NCI-H524 (cell line): ENCODE measurements around the gene HOXD4.

Experiments used
- DNase-seq, 2 experiments: peaks; one replicate each; lab custom pipeline; 2025; lab: John Stamatoyannopoulos, UW

HOXD4 gene

DNA sequence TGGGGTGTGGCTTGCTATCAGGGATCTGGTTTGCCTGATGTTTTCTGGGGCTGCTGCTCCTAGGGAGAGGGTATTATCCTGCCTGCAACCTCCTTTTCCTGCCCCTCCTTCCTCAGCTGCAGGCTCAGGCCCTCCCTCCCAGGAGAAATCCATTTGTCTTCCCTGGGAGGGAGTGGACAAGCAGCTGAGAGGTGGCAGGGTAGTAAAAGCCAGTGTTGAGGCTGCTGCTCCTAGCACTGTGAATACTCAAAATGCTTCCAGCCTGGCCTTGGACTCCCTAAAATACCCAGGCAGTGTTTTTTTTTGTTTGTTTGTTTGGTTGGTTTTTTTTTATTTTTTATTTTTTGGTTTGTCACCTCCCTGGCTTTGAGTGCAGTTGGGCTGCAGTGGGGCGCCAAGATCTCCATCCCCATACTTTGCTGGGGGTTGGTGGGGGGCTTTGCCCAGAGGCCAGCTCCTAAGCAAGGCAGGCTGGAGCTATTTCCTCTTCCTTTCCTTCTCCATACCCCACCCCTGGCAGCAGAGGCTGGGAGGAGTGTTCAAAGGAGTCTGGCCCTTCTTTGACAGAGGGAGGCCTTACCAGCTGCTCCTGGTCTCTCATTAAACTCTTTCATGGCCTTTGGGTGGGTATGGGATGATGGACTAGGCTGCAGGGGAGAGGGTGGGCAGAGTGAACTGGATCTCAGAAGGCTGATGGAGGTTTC lies 19.4 kb downstream of the HOXD4 start:
- DNase-seq: peak; percentile 46 to 53

- DNase-seq: peak; percentile 46 to 71
These were observed 20.1 kb downstream of the HOXD4 start for GRCh38 chr2:176171351-176172006.

DNA sequence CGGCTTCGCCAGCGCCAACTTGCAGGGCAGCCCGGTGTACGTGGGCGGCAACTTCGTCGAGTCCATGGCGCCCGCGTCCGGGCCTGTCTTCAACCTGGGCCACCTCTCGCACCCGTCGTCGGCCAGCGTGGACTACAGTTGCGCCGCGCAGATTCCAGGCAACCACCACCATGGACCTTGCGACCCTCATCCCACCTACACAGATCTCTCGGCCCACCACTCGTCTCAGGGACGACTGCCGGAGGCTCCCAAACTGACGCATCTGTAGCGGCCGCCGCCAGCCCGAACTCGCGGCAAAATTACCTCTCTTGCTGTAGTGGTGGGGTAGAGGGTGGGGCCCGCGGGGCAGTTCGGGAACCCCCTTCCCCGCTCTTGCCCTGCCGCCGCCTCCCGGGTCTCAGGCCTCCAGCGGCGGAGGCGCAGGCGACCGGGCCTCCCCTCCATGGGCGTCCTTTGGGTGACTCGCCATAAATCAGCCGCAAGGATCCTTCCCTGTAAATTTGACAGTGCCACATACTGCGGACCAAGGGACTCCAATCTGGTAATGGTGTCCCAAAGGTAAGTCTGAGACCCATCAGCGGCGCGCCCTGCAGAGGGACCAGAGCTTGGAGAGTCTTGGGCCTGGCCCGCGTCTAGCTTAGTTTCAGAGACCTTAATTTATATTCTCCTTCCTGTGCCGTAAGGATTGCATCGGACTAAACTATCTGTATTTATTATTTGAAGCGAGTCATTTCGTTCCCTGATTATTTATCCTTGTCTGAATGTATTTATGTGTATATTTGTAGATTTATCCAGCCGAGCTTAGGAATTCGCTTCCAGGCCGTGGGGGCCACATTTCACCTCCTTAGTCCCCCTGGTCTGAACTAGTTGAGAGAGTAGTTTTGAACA lies 20.9 kb downstream of the HOXD4 start:
- DNase-seq: peak; percentile 12 to 43

DNA sequence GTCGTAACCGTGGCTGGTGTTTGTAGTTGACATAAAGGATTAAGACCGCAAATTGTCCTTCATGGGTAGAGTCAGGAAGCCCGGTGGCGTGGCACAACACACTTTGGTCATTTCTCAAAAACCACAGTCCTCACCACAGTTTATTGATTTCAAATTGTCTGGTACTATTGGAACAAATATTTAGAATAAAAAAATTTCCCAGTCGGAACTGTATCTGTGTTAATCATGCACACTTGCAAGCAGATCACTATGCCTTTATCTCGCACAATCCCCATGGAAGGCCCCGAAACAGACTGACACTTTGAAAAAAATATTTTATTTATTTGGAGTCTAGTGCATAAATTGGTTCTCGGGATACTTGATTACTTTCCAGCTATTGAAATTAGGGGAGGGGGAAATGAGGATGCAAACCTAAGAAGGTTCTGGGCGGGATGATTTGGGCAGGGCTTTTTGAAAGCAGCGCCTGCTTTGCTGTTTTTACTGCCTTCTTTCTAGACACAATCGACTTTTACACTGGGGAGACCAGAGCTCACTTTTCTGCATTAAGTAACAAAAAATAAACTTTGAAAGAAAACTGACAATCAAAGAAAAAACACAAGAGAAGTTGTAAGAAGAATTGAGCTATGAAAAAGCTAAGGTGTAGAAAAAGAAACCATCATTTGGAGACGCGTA lies 21.7 kb downstream of the HOXD4 start:
- peak in 1 of 2 experiments; percentile 53 for DNase-seq

GRCh38 chr2:176173567-176174381 lies 22.4 kb downstream of the HOXD4 start:
- DNase-seq: no peak

- peak; percentile 93 to 96 for DNase-seq
These were observed 23.1 kb downstream of the HOXD4 start for GRCh38 chr2:176174382-176174823.

- DNase-seq: peak; percentile 65 to 69
These were observed 23.7 kb downstream of the HOXD4 start for GRCh38 chr2:176174824-176175708.

DNA sequence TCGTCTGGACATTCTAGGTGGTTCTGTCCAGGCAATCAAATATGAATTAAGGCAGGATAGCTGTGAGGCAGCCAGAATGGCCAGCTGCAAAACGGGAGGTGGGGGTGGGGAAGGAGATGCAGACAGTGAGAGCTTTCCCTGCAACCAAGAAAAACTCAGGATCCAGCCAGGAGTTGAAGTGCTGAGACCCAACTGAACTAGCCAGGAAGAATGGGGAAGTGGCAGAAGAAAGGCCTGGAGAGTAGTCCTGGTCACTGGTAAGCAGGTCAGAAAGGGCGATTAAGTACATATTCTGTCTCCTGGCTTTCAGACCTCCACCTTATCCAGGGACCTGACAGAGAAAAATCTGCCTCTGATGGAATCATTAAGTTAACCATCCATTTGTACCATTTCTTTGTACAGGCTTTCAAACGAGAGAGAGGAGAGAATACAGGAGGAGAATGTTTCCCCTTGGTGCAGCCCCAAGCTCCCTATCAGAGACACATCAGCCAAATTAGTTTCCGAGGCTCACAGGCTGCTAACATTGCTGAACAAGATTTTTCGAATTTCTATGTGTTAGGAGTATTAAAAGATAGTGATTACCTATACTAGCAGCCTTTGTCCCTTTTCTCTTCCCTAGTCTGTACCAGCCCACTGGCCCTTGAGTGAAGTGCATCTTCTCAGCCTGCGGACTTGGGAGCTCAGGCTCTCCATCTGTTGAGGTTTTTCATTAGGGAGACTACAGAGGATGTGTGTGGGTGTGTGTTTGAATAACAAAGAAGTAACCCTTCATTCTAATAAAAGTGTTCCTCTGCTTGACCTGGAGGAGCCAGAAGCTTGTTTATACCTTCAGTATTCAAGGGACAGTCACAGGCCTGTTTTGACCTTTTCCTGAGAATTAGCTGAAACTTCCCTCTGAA lies 24.6 kb downstream of the HOXD4 start:
- peak; percentile 84 to 88 for DNase-seq

GRCh38 chr2:176177580-176178037 lies 26.3 kb downstream of the HOXD4 start:
- DNase-seq: no peak

DNA sequence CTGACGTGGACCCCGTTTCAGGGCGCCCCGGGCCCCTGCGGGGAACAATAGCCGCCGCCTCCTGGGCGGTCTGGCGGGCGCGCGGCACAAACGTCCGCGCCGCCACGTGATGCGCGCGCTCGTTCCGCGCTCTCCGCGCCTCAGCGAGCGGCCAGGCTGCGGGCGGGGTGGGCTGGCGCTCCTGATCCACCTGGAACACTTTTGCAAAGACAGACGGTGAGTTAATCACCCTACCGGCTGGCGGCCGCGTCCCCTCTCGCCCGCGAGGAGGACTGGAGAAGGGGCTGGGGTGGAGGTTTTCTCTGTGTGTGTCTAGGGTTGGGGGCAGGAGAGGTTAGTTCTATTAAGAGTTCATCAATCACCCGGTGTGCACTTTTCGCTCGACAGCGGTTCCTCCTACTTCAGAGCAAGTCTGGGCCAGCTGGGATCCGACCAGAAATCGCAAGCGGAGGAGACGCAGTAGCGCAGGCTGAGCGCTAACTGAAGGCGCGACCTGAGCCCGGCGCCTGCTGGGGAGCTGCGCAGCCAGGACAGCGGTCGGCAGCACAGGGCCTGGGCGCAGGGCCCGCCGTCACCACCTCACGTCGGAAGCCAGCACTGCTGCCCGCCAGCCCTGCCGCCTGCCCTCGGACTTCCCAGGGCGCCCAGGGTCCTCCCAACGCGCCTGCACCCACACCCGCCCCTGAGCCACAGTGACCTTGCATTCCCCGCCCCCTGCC lies 26.8 kb downstream of the HOXD4 start:
- DNase-seq: peak; percentile 81 to 87

GRCh38 chr2:176178757-176179295 lies 27.5 kb downstream of the HOXD4 start:
- DNase-seq: peak in 1 of 2 experiments; percentile 47

- no peak for DNase-seq
These were observed 30.2 kb downstream of the HOXD4 start for GRCh38 chr2:176181551-176181950.

GRCh38 chr2:176182671-176183070 lies 31.3 kb downstream of the HOXD4 start:
- no peak for DNase-seq

- DNase-seq: no peak
These were observed 33.4 kb downstream of the HOXD4 start for GRCh38 chr2:176184749-176185148.

- DNase-seq: no peak
These were observed 34.7 kb downstream of the HOXD4 start for GRCh38 chr2:176186024-176186423.

- DNase-seq: peak in 1 of 2 experiments; percentile 63
These were observed 36.0 kb downstream of the HOXD4 start for GRCh38 chr2:176187200-176187898.
